ENCODE measurements around the gene SYTL2.
"Not testable (repeated sequence)": the region's sequence is repeated elsewhere in the genome, so short reads cannot be mapped to it uniquely, and the experiment has no call there.

SYTL2 gene

GRCh38 chr11:85810871-85811611 is at the start of gene SYTL2:
Gene SYTL2 (minus strand): TSS chr11:85811141. CDS start chr11:85757725, 53,416 bp downstream.
- no peak for FAIRE-seq

- not testable (repeated sequence) for FAIRE-seq
These were observed 48.6 kb upstream of the SYTL2 start for GRCh38 chr11:85859541-85859940.

- FAIRE-seq = no peak
These were observed 46.2 kb upstream of the SYTL2 start for GRCh38 chr11:85857098-85857497.

- no peak for FAIRE-seq
These were observed 44.4 kb upstream of the SYTL2 start, which contains the start of gene CCDC83 for GRCh38 chr11:85855341-85855656. Gene CCDC83 (plus strand): TSS chr11:85855383. CDS start chr11:85865124, 9,741 bp downstream.

GRCh38 chr11:85854557-85855340 is 43.8 kb upstream of the SYTL2 start:
- FAIRE-seq = no peak

GRCh38 chr11:85854212-85854556 is 43.2 kb upstream of the SYTL2 start:
- no peak for FAIRE-seq

GRCh38 chr11:85853541-85853940 is 42.6 kb upstream of the SYTL2 start:
- FAIRE-seq = not testable (repeated sequence)

GRCh38 chr11:85852754-85853153 is 41.8 kb upstream of the SYTL2 start:
- FAIRE-seq = not testable (repeated sequence)

GRCh38 chr11:85848556-85848955 is 37.6 kb upstream of the SYTL2 start:
- FAIRE-seq = no peak

GRCh38 chr11:85848006-85848405 is 37.1 kb upstream of the SYTL2 start:
- no peak for FAIRE-seq

- FAIRE-seq = no peak
These were observed 36.5 kb upstream of the SYTL2 start for GRCh38 chr11:85847436-85847835.

GRCh38 chr11:85845124-85845631 is 34.2 kb upstream of the SYTL2 start:
- FAIRE-seq = no peak

- FAIRE-seq = no peak
These were observed 33.6 kb upstream of the SYTL2 start for GRCh38 chr11:85844439-85845123.

GRCh38 chr11:85843929-85844328 is 33.0 kb upstream of the SYTL2 start:
- FAIRE-seq = no peak

- FAIRE-seq = not testable (repeated sequence)
These were observed 30.0 kb upstream of the SYTL2 start for GRCh38 chr11:85840932-85841331.

- FAIRE-seq = no peak
These were observed 24.8 kb upstream of the SYTL2 start for GRCh38 chr11:85835729-85836128.

GRCh38 chr11:85835263-85835662 is 24.3 kb upstream of the SYTL2 start:
- FAIRE-seq = no peak

- no peak for FAIRE-seq
These were observed 20.1 kb upstream of the SYTL2 start for GRCh38 chr11:85831050-85831449.

- no peak for FAIRE-seq
These were observed 18.2 kb upstream of the SYTL2 start for GRCh38 chr11:85829172-85829571.

- no peak for FAIRE-seq
These were observed 17.7 kb upstream of the SYTL2 start for GRCh38 chr11:85828640-85828978.

- FAIRE-seq = no peak
These were observed 17.1 kb upstream of the SYTL2 start for GRCh38 chr11:85827748-85828639.

GRCh38 chr11:85826116-85826855 is 15.3 kb upstream of the SYTL2 start:
- FAIRE-seq = no peak

Measured in A204.1 (cell line).